HEK293 (cell line): ENCODE results near the gene TNS1.

ENCODE experiments used
- CTCF ChIA-PET: fragments of 350-600 bp; formaldehyde crosslinking; extraction: SDS; loops from one replicate; lab custom pipeline; 2021; ENCODE audit warnings: antibody characterized with exemption; lab: Yijun Ruan, JAX
- POLR2A ChIA-PET: fragments of 300-600 bp; formaldehyde crosslinking; extraction: SDS; loops from one replicate; lab custom pipeline; 2020; ENCODE audit warnings: antibody characterized with exemption, inconsistent platforms; lab: Yijun Ruan, JAX
- H3K27ac ChIP-seq: fragments of 200-500 bp; sonication (Bioruptor generic); 2 replicates; pipeline ENCODE4 v1.5.1; 2014; ENCODE audit warnings: low read depth, low read length, control low read depth, inconsistent platforms; ENCODE audit errors: extremely low read depth
- H3K36me3 ChIP-seq, 2 experiments: fragments of 200-500 bp in 1 of 2; sonication (Bioruptor generic) in 1 of 2; 1 replicate in 1 of 2; 2 replicates in 1 of 2; pipeline ENCODE4 v1.5.1; 2014 to 2017; ENCODE audit warnings: inconsistent platforms in 2 of 2, low read length in 2 of 2; ENCODE audit not compliant: control insufficient read depth in 2 of 2, insufficient read depth in 1 of 2
- H3K4me1 ChIP-seq: fragments of 200-500 bp; sonication (Bioruptor generic); 2 replicates; pipeline ENCODE4 v1.5.1; 2014; ENCODE audit warnings: mild to moderate bottlenecking, low read length, inconsistent platforms; ENCODE audit not compliant: control insufficient read depth, insufficient read depth
- H3K4me3 ChIP-seq: 2 replicates; pipeline ENCODE4 v1.5.1; 2011; ENCODE audit warnings: low read depth, mild to moderate bottlenecking, control low read depth, low read length, moderate library complexity
- H3K9me3 ChIP-seq: fragments of 200-500 bp; sonication (Bioruptor generic); 2 replicates; pipeline ENCODE4 v1.5.1; 2014; ENCODE audit warnings: low read depth, low read length, inconsistent platforms; ENCODE audit not compliant: control insufficient read depth, insufficient read depth
- HOXD13 ChIP-seq: sonication (generic); formaldehyde crosslinking; IDR thresholded peaks from 2 replicates; pipeline ENCODE4 v1.8.0; 2022; ENCODE audit warnings: missing genetic modification reagents, borderline replicate concordance
- KLF10 ChIP-seq: fragments of 450-650 bp; IDR thresholded peaks from 2 replicates; pipeline ENCODE4 v1.5.1; 2018; ENCODE audit warnings: missing biosample characterization, mild to moderate bottlenecking, missing genetic modification characterization
- OSR2 ChIP-seq: fragments of 450-650 bp; formaldehyde crosslinking; IDR thresholded peaks from 2 replicates; pipeline ENCODE4 v1.5.1; 2016; ENCODE audit warnings: missing biosample characterization, missing genetic modification characterization
- PRDM6 ChIP-seq: fragments of 450-650 bp; formaldehyde crosslinking; IDR thresholded peaks from 2 replicates; pipeline ENCODE4 v1.5.1; 2017; ENCODE audit warnings: missing biosample characterization, missing genetic modification characterization
- ZBTB8A ChIP-seq: fragments of 450-650 bp; formaldehyde crosslinking; IDR thresholded peaks from 2 replicates; pipeline ENCODE4 v1.5.1; 2016; ENCODE audit warnings: missing biosample characterization, missing genetic modification characterization
- ZIC2 ChIP-seq: fragments of 450-650 bp; formaldehyde crosslinking; IDR thresholded peaks from 2 replicates; pipeline ENCODE4 v1.5.1; 2016; ENCODE audit warnings: missing biosample characterization, missing genetic modification characterization
- ZNF140 ChIP-seq: fragments of 450-650 bp; formaldehyde crosslinking; IDR thresholded peaks from 2 replicates; pipeline ENCODE4 v1.5.1; 2016; ENCODE audit warnings: missing biosample characterization, missing genetic modification characterization
- ZNF146 ChIP-seq: fragments of 450-650 bp; formaldehyde crosslinking; IDR thresholded peaks from 2 replicates; pipeline ENCODE4 v1.5.1; 2016; ENCODE audit warnings: missing biosample characterization, missing genetic modification characterization
- ZNF23 ChIP-seq: fragments of 450-650 bp; formaldehyde crosslinking; IDR thresholded peaks from 2 replicates; pipeline ENCODE4 v1.5.1; 2016; ENCODE audit warnings: missing biosample characterization, missing genetic modification characterization, borderline replicate concordance
- ZNF24 ChIP-seq: fragments of 450-650 bp; formaldehyde crosslinking; IDR thresholded peaks from 2 replicates; pipeline ENCODE4 v1.5.1; 2016; ENCODE audit warnings: missing biosample characterization, missing genetic modification characterization
- ZNF544 ChIP-seq: fragments of 450-650 bp; formaldehyde crosslinking; IDR thresholded peaks from 2 replicates; pipeline ENCODE4 v1.5.0; 2017; ENCODE audit warnings: missing biosample characterization, missing genetic modification characterization
- ZNF610 ChIP-seq: fragments of 450-650 bp; formaldehyde crosslinking; IDR thresholded peaks from 2 replicates; pipeline ENCODE4 v1.5.1; 2016; ENCODE audit warnings: missing biosample characterization, missing genetic modification characterization, borderline replicate concordance
- TF ChIP-seq, protein P1 (sequence below): fragments of 450-650 bp; formaldehyde crosslinking; IDR thresholded peaks from 2 replicates; pipeline ENCODE4 v1.5.1; 2016; ENCODE audit warnings: missing biosample characterization, missing genetic modification characterization, borderline replicate concordance
- TF ChIP-seq, protein P2 (sequence below): fragments of 450-650 bp; formaldehyde crosslinking; IDR thresholded peaks from 2 replicates; pipeline ENCODE4 v1.5.1; 2017; ENCODE audit warnings: missing biosample characterization, mild to moderate bottlenecking, missing genetic modification characterization, moderate library complexity
- TF ChIP-seq, protein P3 (sequence below): fragments of 450-650 bp; formaldehyde crosslinking; IDR thresholded peaks from 2 replicates; pipeline ENCODE4 v1.5.1; 2016; ENCODE audit warnings: missing biosample characterization, missing genetic modification characterization

The TNS1 gene

DNA sequence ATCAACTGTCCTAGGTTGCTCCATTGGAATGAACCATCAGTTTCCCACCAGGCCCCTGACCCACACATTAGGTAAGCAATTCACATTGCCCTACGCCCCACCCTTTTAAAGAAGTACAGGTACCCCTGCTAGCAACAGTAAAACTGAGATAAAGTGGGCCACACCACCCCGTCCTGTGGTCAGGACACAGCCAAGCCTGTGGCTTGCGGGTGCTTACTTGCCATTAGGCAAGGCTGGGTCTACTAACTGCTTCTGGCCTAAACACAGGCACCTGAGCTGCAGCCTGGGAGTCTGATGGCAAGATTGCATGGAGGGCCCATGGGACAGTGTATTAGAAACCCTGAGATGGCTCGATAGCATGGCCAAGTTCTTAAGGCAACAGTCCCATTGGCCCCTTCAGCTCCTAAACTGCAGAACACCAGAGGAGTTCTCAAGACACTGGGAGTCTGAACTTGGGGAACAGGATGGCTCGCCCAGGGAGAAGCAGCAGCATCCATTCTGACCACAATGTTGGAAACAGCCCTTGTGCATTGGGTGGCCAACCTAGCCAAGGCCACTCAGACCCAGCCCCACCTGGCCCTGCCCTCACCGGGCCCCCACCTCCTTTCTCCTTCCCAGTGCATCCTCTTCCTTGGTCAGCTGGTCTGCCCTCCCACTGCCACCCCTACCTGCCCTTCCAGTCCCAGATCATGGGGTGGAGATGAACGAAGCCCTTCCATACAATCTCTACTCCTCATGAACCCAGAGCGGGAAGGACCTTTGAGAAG, 177.1 kb downstream of the TNS1 start:
- H3K4me3 ChIP-seq = no peak overlapping the region
- CTCF ChIA-PET = interaction anchor here (0.5 kb wide), 1 partner anchor 174 kb away, joined by 3 read pairs; no protein-coding TSS in a partner anchor
- POLR2A ChIA-PET = no interaction called here
- H3K9me3 ChIP-seq = no peaks in the 10 kb centered on the region
- no peaks in the 10 kb centered on the region for H3K36me3 ChIP-seq
- no peak for TF ChIP-seq ZNF23 (tag by site-specific recombination)
- H3K27ac ChIP-seq = no peak overlapping the region
- H3K4me1 ChIP-seq = no peaks in the 10 kb centered on the region

- Histone ChIP-seq H3K36me3 (no peaks in the 10 kb centered on the region), H3K4me3 (no peak overlapping the region), H3K27ac (no peak overlapping the region), H3K9me3 (no peaks in the 10 kb centered on the region), H3K4me1 (no peaks in the 10 kb centered on the region)
- ChIA-PET POLR2A (no interaction called here), CTCF (interaction anchor here (0.6 to 1.5 kb wide), 2 partner anchors 63 to 298 kb away, joined by 4 read pairs; no protein-coding TSS in a partner anchor)
- TF ChIP-seq ZBTB8A (tag by site-specific recombination) = no peak
- TF ChIP-seq, protein P1, sequence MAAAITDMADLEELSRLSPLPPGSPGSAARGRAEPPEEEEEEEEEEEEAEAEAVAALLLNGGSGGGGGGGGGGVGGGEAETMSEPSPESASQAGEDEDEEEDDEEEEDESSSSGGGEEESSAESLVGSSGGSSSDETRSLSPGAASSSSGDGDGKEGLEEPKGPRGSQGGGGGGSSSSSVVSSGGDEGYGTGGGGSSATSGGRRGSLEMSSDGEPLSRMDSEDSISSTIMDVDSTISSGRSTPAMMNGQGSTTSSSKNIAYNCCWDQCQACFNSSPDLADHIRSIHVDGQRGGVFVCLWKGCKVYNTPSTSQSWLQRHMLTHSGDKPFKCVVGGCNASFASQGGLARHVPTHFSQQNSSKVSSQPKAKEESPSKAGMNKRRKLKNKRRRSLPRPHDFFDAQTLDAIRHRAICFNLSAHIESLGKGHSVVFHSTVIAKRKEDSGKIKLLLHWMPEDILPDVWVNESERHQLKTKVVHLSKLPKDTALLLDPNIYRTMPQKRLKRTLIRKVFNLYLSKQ (tag by site-specific recombination) = no peak
- TF ChIP-seq ZNF24 (tag by site-specific recombination) = no peak
- no peak for TF ChIP-seq ZNF146
- no peak for TF ChIP-seq OSR2 (tag by site-specific recombination)
- no peak for TF ChIP-seq ZNF544 (tag by site-specific recombination)
- TF ChIP-seq PRDM6 (tag by site-specific recombination) = no peak
- TF ChIP-seq, protein P2, sequence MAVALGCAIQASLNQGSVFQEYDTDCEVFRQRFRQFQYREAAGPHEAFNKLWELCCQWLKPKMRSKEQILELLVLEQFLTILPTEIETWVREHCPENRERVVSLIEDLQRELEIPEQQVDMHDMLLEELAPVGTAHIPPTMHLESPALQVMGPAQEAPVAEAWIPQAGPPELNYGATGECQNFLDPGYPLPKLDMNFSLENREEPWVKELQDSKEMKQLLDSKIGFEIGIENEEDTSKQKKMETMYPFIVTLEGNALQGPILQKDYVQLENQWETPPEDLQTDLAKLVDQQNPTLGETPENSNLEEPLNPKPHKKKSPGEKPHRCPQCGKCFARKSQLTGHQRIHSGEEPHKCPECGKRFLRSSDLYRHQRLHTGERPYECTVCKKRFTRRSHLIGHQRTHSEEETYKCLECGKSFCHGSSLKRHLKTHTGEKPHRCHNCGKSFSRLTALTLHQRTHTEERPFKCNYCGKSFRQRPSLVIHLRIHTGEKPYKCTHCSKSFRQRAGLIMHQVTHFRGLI (tag by site-specific recombination) = no peak
- TF ChIP-seq HOXD13 = no peak
- TF ChIP-seq ZNF140 (tag by site-specific recombination) = no peak
- TF ChIP-seq ZIC2 (tag by site-specific recombination) = no peak
- no peak for TF ChIP-seq ZNF610 (tag by site-specific recombination)
- TF ChIP-seq KLF10 (tag by site-specific recombination) = no peak
- TF ChIP-seq, protein P3, sequence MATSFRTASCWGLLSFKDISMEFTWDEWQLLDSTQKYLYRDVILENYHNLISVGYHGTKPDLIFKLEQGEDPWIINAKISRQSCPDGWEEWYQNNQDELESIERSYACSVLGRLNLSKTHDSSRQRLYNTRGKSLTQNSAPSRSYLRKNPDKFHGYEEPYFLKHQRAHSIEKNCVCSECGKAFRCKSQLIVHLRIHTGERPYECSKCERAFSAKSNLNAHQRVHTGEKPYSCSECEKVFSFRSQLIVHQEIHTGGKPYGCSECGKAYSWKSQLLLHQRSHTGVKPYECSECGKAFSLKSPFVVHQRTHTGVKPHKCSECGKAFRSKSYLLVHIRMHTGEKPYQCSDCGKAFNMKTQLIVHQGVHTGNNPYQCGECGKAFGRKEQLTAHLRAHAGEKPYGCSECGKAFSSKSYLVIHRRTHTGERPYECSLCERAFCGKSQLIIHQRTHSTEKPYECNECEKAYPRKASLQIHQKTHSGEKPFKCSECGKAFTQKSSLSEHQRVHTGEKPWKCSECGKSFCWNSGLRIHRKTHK (tag by site-specific recombination) = no peak
These were observed 178.6 kb downstream of the TNS1 start for GRCh38 chr2:217824223-217824622.
